GM13977 (cell line): ENCODE results near the gene SNCA.
A peak's percentile ranks its signal among the peaks of the same experiment; 100 is the strongest.

ENCODE experiments used
- DNase-seq: peaks from one replicate; pipeline ENCODE4 v3.0.0; 2012; ENCODE audit warnings: low spot score
- CTCF ChIP-seq: IDR thresholded peaks from 2 replicates; pipeline ENCODE4 v1.5.1; 2012; ENCODE audit warnings: mild to moderate bottlenecking, control low read depth; ENCODE audit not compliant: insufficient read depth; ENCODE audit errors: extremely low read depth, missing control alignments
- in situ Hi-C: fragments of 300-500 bp; cut with MboI; formaldehyde crosslinking; loops from one replicate; pipeline ENCODE4 v1.12.0; 2022; ENCODE audit warnings: low sequenced_read_pairs, low pct_unique_long_range_greater_than_20kb, mixed read lengths, inconsistent platforms; ENCODE audit not compliant: unreplicated experiment

SNCA gene

DNA sequence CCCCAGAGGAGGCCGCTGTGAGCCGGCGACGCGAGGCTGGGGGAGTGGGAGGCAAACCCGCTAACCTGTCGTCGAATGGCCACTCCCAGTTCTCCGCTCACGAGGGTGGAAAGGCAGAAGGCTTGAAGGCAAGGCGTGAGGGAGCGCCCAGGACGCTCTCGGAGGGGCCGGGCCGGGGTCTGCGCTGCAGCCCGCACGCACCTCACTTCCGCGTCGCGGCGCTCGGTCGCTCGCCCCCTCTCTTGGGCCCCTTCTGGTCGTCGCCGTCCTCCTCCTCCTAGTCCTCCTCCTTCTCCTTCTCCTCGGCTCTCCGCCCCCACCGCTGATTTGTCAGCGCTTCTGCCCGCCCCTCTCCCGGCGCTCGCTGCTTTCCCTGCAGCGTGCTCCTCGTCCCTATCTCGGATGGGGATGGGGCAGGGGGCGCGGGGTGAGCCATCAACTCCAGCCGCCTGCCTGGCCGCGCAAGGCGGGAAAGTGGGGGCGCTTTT lies at the start of gene SNCA:
TSS of gene SNCA (minus strand) at position 265 of the 488 bp plus-strand sequence. CDS start 1,494 bp downstream, outside the sequence.
- no peak for TF ChIP-seq CTCF
- in situ Hi-C loops = no loop called here
- peak; percentile 32 for DNase-seq

DNA sequence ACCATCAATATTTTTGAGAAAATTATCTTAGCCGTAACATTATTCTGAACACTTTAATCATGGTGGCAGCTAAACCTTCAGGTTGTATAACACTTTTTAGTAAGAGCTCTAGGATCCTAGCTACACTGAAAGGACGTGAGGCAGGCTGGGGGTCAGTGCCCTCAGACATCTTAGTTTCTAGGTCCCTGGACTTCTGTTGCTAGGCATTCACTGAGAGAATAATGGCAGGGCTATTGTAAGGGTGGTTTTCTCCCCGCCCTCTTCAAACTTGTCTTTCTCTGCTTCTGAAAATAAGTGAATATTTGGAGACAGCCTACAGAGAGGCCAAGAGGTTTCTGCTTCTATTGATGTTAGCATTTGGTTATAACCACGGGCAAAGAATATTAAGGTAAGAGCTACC lies 42.3 kb upstream of the SNCA start:
- in situ Hi-C loops = no loop called here
- no peak for DNase-seq
- no peak for TF ChIP-seq CTCF

DNA sequence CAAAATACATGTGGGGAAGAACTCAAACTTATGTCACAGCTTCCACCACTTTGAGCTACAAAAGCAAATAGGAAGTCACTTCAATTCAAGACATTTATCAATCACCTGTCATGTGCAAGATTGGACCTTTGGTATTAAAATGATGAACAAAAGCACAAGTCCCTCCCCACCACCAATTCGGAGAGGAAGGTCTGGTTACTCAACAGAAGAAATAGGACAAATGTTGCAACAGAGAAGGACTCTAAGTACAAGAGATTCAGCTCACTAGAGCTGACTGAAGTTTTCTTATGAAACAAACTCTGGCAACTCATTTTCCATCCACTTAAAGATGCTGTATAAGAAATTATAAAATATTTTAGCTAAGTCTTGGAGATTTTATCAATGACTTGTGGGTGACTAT lies 41.6 kb upstream of the SNCA start:
- no peak for TF ChIP-seq CTCF
- no peak for DNase-seq
- in situ Hi-C loops = no loop called here

DNA sequence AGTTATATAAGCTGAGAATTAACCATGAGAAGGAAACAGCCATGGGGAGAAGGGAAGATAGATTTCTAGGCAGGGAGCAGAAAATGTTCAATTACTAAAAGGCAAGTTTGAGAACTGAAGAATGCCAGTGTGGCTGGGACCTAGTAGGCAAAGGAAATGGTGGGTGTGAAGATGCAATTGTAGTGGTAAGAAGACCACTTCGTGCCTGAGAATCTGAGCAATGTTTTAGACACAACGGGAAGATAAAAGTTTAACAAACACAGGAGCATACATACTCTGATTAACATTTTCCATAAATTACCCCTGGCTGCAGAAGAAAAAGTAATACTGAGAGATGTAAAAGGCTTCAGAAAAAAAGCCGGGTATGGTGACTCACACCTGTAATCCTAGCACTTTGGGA lies 39.6 kb upstream of the SNCA start:
- DNase-seq = no peak
- no peak for TF ChIP-seq CTCF
- in situ Hi-C loops = no loop called here

GRCh38 chr4:89871211-89871610 lies 34.2 kb upstream of the SNCA start:
- in situ Hi-C loops = no loop called here
- TF ChIP-seq CTCF = no peak
- DNase-seq = no peak

GRCh38 chr4:89868999-89869589 lies 32.1 kb upstream of the SNCA start:
- in situ Hi-C loops = no loop called here
- TF ChIP-seq CTCF = peak; percentile 35
- no peak for DNase-seq
